B cell (primary cell): ENCODE results near the gene PPM1J. TPM values are rescaled to one million over a fixed set of nuclear protein-coding genes. Genes with fewer than 3 reads are reported as not detected.

Source experiments
- ATAC-seq: fragments of 200-7000 bp; cut with Tn5 transposase; one replicate; pipeline ENCODE4 v1.10.0; 2021; ENCODE audit warnings: low read depth, mild to moderate bottlenecking, moderate number of reproducible peaks, moderate library complexity
- CTCF ChIA-PET: fragments of 350-600 bp; sonication (Branson Sonifier 250); formaldehyde crosslinking; loops from one replicate; lab custom pipeline; 2021; ENCODE audit warnings: antibody characterized with exemption, inconsistent platforms; lab: Charles Lee
- POLR2A ChIA-PET: fragments of 350-600 bp; sonication (Branson Sonifier 250); formaldehyde crosslinking; loops from one replicate; lab custom pipeline; 2021; ENCODE audit warnings: antibody characterized with exemption; lab: Charles Lee
- DNase-seq: peaks from one replicate; pipeline ENCODE4 v3.0.0; 2013
- H2AFZ ChIP-seq: 2 replicates; pipeline ENCODE4 v1.6.1; 2012; ENCODE audit warnings: mild to moderate bottlenecking, low read depth, low read length; ENCODE audit not compliant: insufficient read depth, poor library complexity, severe bottlenecking
- H3K27ac ChIP-seq, 2 donors: 1 replicate in 1 of 2; 2 replicates in 1 of 2; pipeline ENCODE4 v1.5.1; 2012 to 2013; ENCODE audit warnings: low read length in 2 of 2, mild to moderate bottlenecking in 2 of 2, moderate library complexity in 1 of 2
- H3K27me3 ChIP-seq, 4 experiments: fragments of 200-600 bp in 1 of 4; sonication (generic) in 1 of 4; replicated peaks in 1 of 4; 1 replicate in 2 of 4; 2 replicates in 2 of 4; pipeline versions ENCODE4 v1.6.1 to v1.7.0; 2013 to 2016; ENCODE audit warnings: low read length in 3 of 4, mild to moderate bottlenecking in 2 of 4, mixed read lengths in 1 of 4, moderate library complexity in 1 of 4; ENCODE audit not compliant: insufficient read depth in 4 of 4, control insufficient read depth in 3 of 4; ENCODE audit errors: control extremely low read depth in 1 of 4
- H3K36me3 ChIP-seq, 2 experiments: replicated peaks in 1 of 2; 1 replicate in 1 of 2; 2 replicates in 1 of 2; pipeline versions ENCODE4 v1.6.1 to v1.7.1; 2013; ENCODE audit warnings: low read length in 1 of 2; ENCODE audit not compliant: insufficient read depth in 2 of 2, control insufficient read depth in 1 of 2; ENCODE audit errors: control extremely low read depth in 1 of 2, extremely low read depth in 1 of 2
- H3K4me1 ChIP-seq, 2 donors: fragments of 200-600 bp in 1 of 2; sonication (generic) in 1 of 2; 1 replicate in 1 of 2; 2 replicates in 1 of 2; pipeline versions ENCODE4 v1.5.1 to v1.6.1; 2013 to 2017; ENCODE audit warnings: low read length in 2 of 2; ENCODE audit not compliant: control insufficient read depth in 2 of 2, insufficient read depth in 2 of 2
- H3K4me2 ChIP-seq: replicated peaks from 2 replicates; pipeline ENCODE3; 2012; ENCODE audit warnings: mild to moderate bottlenecking, low read depth, low read length; ENCODE audit not compliant: poor library complexity, severe bottlenecking
- H3K4me3 ChIP-seq, 5 experiments: fragments of 200-600 bp in 1 of 5; sonication (generic) in 1 of 5; 1 replicate in 3 of 5; 2 replicates in 2 of 5; pipeline versions ENCODE4 v1.5.1 to v1.7.0; 2011 to 2016; ENCODE audit warnings: low read length in 4 of 5, mild to moderate bottlenecking in 4 of 5, low read depth in 2 of 5, control low read depth in 1 of 5, moderate library complexity in 1 of 5; ENCODE audit not compliant: insufficient read depth in 1 of 5; ENCODE audit errors: control extremely low read depth in 1 of 5, extremely low read depth in 1 of 5
- H3K79me2 ChIP-seq: fragments of 200-600 bp; sonication (generic); one replicate; pipeline ENCODE4 v1.6.0; 2016; ENCODE audit warnings: low read length; ENCODE audit not compliant: control insufficient read depth, insufficient read depth
- H3K9ac ChIP-seq: fragments of 200-600 bp; sonication (generic); 2 replicates; pipeline ENCODE4 v1.6.1; 2017; ENCODE audit warnings: mild to moderate bottlenecking, low read length, moderate library complexity
- H3K9me3 ChIP-seq, 3 donors: one replicate each; pipeline versions ENCODE4 v1.6.1 to v1.7.1; 2013; ENCODE audit warnings: low read length in 2 of 3; ENCODE audit not compliant: control insufficient read depth in 2 of 3, insufficient read depth in 1 of 3; ENCODE audit errors: control extremely low read depth in 1 of 3
- H4K20me1 ChIP-seq: 2 replicates; pipeline ENCODE4 v1.6.0; 2012; ENCODE audit warnings: mild to moderate bottlenecking, low read length; ENCODE audit not compliant: insufficient read depth, control insufficient read depth, poor library complexity, severe bottlenecking
- H3K27ac Mint-ChIP-seq: one replicate; pipeline ENCODE4 v1.8.0; 2021; ENCODE audit warnings: mixed read lengths
- H3K27me3 Mint-ChIP-seq: one replicate; pipeline ENCODE4 v1.8.0; 2021; ENCODE audit warnings: mixed read lengths
- H3K4me1 Mint-ChIP-seq: one replicate; pipeline ENCODE4 v1.8.0; 2021; ENCODE audit warnings: mixed read lengths
- H3K4me3 Mint-ChIP-seq: one replicate; pipeline ENCODE4 v1.8.0; 2021; ENCODE audit warnings: mixed read lengths
- H3K9me3 Mint-ChIP-seq: one replicate; pipeline ENCODE4 v1.8.0; 2022; ENCODE audit warnings: mixed read lengths; ENCODE audit not compliant: insufficient read depth
- CTCF ChIP-seq: fragments of 200-600 bp; IDR thresholded peaks from one replicate; pipeline ENCODE4 v1.8.0; 2022; ENCODE audit warnings: antibody characterized with exemption, mild to moderate bottlenecking
- EZH2 ChIP-seq: IDR thresholded peaks from 2 replicates; pipeline ENCODE4 v1.6.1; 2012; ENCODE audit warnings: borderline replicate concordance, low read depth, mild to moderate bottlenecking, moderate library complexity, low read length; ENCODE audit not compliant: insufficient read depth, poor library complexity, severe bottlenecking
- WGBS: methylation state at CpG from one replicate; pipeline ENCODE4 v1.1.5; 2013; ENCODE audit warnings: missing lambda C conversion rate; ENCODE audit not compliant: insufficient coverage; 5-methylcytosine and 5-hydroxymethylcytosine counted together
- intact Hi-C: fragments of 100-400 bp; cut with micrococcal nuclease; formaldehyde crosslinking; loops from one replicate; pipeline ENCODE4 v1.10.0; 2022
- polyA plus RNA-seq: library from polyadenylated mRNA; depleted of rRNA; stranded (reverse); fragments of >200 nt; gene quantifications from 2 replicates; pipeline ENCODE4 v1.2.3, GENCODE V29; 2012
- total RNA-seq, 2 donors: library from RNA; stranded (reverse); fragments of 120-200 nt in 1 of 2; gene quantifications; 1 replicate in 1 of 2; 2 replicates in 1 of 2; pipeline versions ENCODE4 v1.2.3 to v1.2.4, GENCODE V29; 2013 to 2022

The PPM1J gene
- total and polyA plus RNA-seq, 2 donors (not counting 1 experiment from before 2014, with no cell fraction given) = 2.1 to 7.5 TPM

- peak overlapping the region; percentile 69 for H3K4me2 ChIP-seq
- WGBS = 26% methylated on average over 4 of the region's 7 CpGs
- Mint-ChIP-seq H3K9me3 (no peaks in the 10 kb centered on the region), H3K4me3 (peak overlapping the region; percentile 77), H3K27me3 (no peaks in the 10 kb centered on the region), H3K27ac (peak overlapping the region; percentile 96), H3K4me1 (peaks cover 63% of the 10 kb centered on the region)
- no peaks in the 10 kb centered on the region for H3K27me3 ChIP-seq
- H4K20me1 ChIP-seq = no peaks in the 10 kb centered on the region
- TF ChIP-seq EZH2 (no peak), CTCF (no peak)
- H3K9ac ChIP-seq = peak overlapping the region; percentile 44
- POLR2A ChIA-PET = interaction anchor here (1.0 to 1.3 kb wide), 2 partner anchors 15 to 25 kb away, joined by 3 read pairs; partner anchors contain the start of gene PPM1J
- intact Hi-C loops = loop anchor here (2.0 kb wide), 2 partner anchors 14 to 26 kb away; partner anchors contain the start of genes MOV10 and PPM1J
- peak; percentile 77 for DNase-seq
- peak overlapping the region; percentile 70 for H2AFZ ChIP-seq
- no peaks in the 10 kb centered on the region for H3K79me2 ChIP-seq
- peak overlapping the region; percentile 79 to 86 for H3K27ac ChIP-seq
- H3K4me1 ChIP-seq = peaks cover 49 to 59% of the 10 kb centered on the region in 2 donors
- H3K4me3 ChIP-seq = peak overlapping the region in 1 of 5 experiments; percentile 28
- CTCF ChIA-PET = interaction anchor here (0.9 to 4.0 kb wide), 8 partner anchors 8 to 310 kb away, joined by 3 to 24 read pairs (median 6); partner anchors contain the start of genes MOV10 and PPM1J
- ATAC-seq = peak; percentile 79
- H3K36me3 ChIP-seq = peaks cover 0 to 7% of the 10 kb centered on the region in 2 experiments
- no peaks in the 10 kb centered on the region for H3K9me3 ChIP-seq
Measured at GRCh38 chr1:112700290-112701226, 14.6 kb downstream of the PPM1J start.
